GM12878 (cell line): ENCODE data around the gene USP46.

Experiments
- CEBPB ChIP-seq, 2 experiments: fragments of 150-350 bp in 1 of 2; IDR thresholded peaks; 2 replicates each; pipeline ENCODE4 v1.6.1; 2012 to 2014; ENCODE audit warnings: low read depth in 2 of 2, low read length in 2 of 2, borderline replicate concordance in 1 of 2, inconsistent platforms in 1 of 2
- CREM ChIP-seq: IDR thresholded peaks from 2 replicates; pipeline ENCODE4 v1.6.1; 2014; ENCODE audit warnings: antibody characterized with exemption, low read depth
- DPF2 ChIP-seq: fragments of 450-650 bp; IDR thresholded peaks from 2 replicates; pipeline ENCODE4 v1.6.1; 2017; ENCODE audit warnings: mild to moderate bottlenecking
- EZH2 ChIP-seq: IDR thresholded peaks from 2 replicates; pipeline ENCODE4 v1.6.1; 2012; ENCODE audit warnings: low read depth, mild to moderate bottlenecking, control low read depth, inconsistent platforms, low read length, borderline replicate concordance; ENCODE audit not compliant: control insufficient read depth
- LARP7 ChIP-seq: fragments of 450-650 bp; IDR thresholded peaks from 2 replicates; pipeline ENCODE4 v1.6.1; 2017; ENCODE audit warnings: mild to moderate bottlenecking
- NR2C2 ChIP-seq: IDR thresholded peaks from 2 replicates; pipeline ENCODE4 v1.6.1; 2011; ENCODE audit warnings: borderline replicate concordance, low read depth; ENCODE audit not compliant: control insufficient read depth, insufficient read length
- RAD21 ChIP-seq: IDR thresholded peaks from 2 replicates; pipeline ENCODE4 v1.6.1; 2011; ENCODE audit warnings: mild to moderate bottlenecking, low read depth, low read length, moderate library complexity; ENCODE audit not compliant: insufficient read depth
- TF ChIP-seq, protein P1 (sequence below), 3 experiments: IDR thresholded peaks in 2 of 3; conservative IDR thresholded peaks in 1 of 3; 2 replicates each; pipeline ENCODE4 v1.5.1; 2011; ENCODE audit warnings: low read depth in 3 of 3, low read length in 3 of 3, mild to moderate bottlenecking in 3 of 3, control low read depth in 2 of 3, moderate library complexity in 2 of 3, inconsistent platforms in 1 of 3, mixed read lengths in 1 of 3; ENCODE audit not compliant: control insufficient read depth in 2 of 3, insufficient read depth in 1 of 3; ENCODE audit errors: extremely low read depth in 1 of 3
- TF ChIP-seq, protein P2 (sequence below): IDR thresholded peaks from 2 replicates; pipeline ENCODE4 v1.6.1; 2012; ENCODE audit warnings: mild to moderate bottlenecking, low read depth, low read length

DNA sequence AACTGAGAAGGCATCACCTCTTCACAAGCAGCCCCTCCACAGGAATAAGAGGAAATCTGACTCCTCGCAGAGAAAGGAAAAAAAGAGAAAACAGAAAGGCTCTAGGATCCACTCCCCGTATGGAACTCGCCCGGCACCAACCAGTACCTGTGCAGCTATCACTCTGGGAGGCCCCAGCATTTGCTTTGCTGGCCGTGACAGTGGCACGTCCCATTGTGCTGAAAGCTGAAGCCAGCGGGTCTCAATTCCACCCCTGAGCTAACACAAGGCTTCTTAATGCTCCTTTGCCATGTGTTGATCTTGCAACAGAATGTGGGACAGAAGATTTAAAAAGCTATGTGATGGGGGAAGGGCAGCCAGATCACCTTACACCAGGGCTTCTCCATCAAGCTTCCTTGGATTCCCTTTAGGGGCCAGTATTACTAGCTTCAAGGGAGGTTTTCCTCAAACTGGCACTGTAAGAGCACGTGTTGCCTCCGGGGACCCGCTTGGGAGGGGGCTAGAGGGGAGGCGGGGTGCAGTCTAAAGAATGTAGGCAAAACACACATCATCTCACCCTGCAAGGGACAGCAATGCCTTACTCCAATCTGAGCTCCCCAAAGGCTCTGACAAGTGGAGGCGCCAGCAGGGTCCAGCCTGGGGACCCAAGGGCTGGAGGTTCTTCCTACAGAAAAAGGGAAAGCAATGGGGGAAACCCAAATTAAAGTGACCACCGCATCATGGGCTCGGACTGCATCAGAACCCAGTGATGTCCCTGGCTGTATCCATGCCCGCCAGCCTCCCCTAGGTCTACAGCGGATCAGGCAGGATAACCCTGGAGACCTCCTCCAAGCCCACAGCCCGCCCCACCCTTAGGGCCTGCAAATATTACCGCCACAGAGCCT is 1.2 kb downstream of the USP46 start:
- no peak for TF ChIP-seq EZH2
- TF ChIP-seq, protein P1, sequence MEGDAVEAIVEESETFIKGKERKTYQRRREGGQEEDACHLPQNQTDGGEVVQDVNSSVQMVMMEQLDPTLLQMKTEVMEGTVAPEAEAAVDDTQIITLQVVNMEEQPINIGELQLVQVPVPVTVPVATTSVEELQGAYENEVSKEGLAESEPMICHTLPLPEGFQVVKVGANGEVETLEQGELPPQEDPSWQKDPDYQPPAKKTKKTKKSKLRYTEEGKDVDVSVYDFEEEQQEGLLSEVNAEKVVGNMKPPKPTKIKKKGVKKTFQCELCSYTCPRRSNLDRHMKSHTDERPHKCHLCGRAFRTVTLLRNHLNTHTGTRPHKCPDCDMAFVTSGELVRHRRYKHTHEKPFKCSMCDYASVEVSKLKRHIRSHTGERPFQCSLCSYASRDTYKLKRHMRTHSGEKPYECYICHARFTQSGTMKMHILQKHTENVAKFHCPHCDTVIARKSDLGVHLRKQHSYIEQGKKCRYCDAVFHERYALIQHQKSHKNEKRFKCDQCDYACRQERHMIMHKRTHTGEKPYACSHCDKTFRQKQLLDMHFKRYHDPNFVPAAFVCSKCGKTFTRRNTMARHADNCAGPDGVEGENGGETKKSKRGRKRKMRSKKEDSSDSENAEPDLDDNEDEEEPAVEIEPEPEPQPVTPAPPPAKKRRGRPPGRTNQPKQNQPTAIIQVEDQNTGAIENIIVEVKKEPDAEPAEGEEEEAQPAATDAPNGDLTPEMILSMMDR (IDR thresholded peaks at IDR 0.05 in 2 of 3, conservative IDR thresholded peaks at IDR 0.05 in 1 of 3; ENCODE audit: control insufficient read depth in 2 of 3, extremely low read depth in 1 of 3, insufficient read depth in 1 of 3, low read depth in 3 of 3, low read length in 3 of 3), result no peak
- no peak for TF ChIP-seq CEBPB (IDR thresholded peaks at IDR 0.05; ENCODE audit: borderline replicate concordance in 1 of 2, low read depth in 2 of 2, low read length in 2 of 2)
- TF ChIP-seq LARP7, result no peak
- no peak for TF ChIP-seq RAD21
- no peak for TF ChIP-seq NR2C2
- TF ChIP-seq DPF2, result no peak
- TF ChIP-seq, protein P2, sequence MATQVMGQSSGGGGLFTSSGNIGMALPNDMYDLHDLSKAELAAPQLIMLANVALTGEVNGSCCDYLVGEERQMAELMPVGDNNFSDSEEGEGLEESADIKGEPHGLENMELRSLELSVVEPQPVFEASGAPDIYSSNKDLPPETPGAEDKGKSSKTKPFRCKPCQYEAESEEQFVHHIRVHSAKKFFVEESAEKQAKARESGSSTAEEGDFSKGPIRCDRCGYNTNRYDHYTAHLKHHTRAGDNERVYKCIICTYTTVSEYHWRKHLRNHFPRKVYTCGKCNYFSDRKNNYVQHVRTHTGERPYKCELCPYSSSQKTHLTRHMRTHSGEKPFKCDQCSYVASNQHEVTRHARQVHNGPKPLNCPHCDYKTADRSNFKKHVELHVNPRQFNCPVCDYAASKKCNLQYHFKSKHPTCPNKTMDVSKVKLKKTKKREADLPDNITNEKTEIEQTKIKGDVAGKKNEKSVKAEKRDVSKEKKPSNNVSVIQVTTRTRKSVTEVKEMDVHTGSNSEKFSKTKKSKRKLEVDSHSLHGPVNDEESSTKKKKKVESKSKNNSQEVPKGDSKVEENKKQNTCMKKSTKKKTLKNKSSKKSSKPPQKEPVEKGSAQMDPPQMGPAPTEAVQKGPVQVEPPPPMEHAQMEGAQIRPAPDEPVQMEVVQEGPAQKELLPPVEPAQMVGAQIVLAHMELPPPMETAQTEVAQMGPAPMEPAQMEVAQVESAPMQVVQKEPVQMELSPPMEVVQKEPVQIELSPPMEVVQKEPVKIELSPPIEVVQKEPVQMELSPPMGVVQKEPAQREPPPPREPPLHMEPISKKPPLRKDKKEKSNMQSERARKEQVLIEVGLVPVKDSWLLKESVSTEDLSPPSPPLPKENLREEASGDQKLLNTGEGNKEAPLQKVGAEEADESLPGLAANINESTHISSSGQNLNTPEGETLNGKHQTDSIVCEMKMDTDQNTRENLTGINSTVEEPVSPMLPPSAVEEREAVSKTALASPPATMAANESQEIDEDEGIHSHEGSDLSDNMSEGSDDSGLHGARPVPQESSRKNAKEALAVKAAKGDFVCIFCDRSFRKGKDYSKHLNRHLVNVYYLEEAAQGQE, result no peak
- no peak for TF ChIP-seq CREM
